Suprapubic skin (tissue), 4 donors: ENCODE data around the gene GTSE1. TPM values are rescaled to one million over a fixed set of nuclear protein-coding genes. Genes with fewer than 3 reads are reported as not detected.

Source experiments
- DNase-seq, 2 donors: peaks; one replicate each; pipeline ENCODE4 v3.0.0-alpha.2; 2019; ENCODE audit warnings: low spot score in 2 of 2
- H3K27ac ChIP-seq: fragments of 200-600 bp; sonication (generic); one replicate; pipeline ENCODE4 v1.5.1; 2019
- H3K27me3 ChIP-seq: fragments of 200-600 bp; sonication (generic); one replicate; pipeline ENCODE4 v1.5.1; 2019
- H3K36me3 ChIP-seq: fragments of 200-600 bp; sonication (generic); one replicate; pipeline ENCODE4 v1.5.1; 2019
- H3K4me1 ChIP-seq: fragments of 200-600 bp; sonication (generic); one replicate; pipeline ENCODE4 v1.5.1; 2019
- H3K4me3 ChIP-seq: fragments of 200-600 bp; sonication (generic); one replicate; pipeline ENCODE4 v1.5.1; 2019; ENCODE audit warnings: mild to moderate bottlenecking
- H3K9me3 ChIP-seq: fragments of 200-600 bp; sonication (generic); one replicate; pipeline ENCODE4 v1.5.1; 2019
- EP300 ChIP-seq: sonication (generic); formaldehyde crosslinking; IDR thresholded peaks from one replicate; pipeline ENCODE4 v1.6.1; 2017; ENCODE audit warnings: antibody characterized with exemption
- POLR2A ChIP-seq, 2 donors: fragments of 450-650 bp; IDR thresholded peaks; one replicate each; pipeline ENCODE4 v1.6.1; 2017; ENCODE audit warnings: antibody characterized with exemption in 2 of 2, mild to moderate bottlenecking in 2 of 2, moderate library complexity in 2 of 2
- POLR2AphosphoS5 ChIP-seq, 3 donors: sonication (generic); formaldehyde crosslinking; IDR thresholded peaks; one replicate each; pipeline ENCODE4 v1.6.1; 2017; ENCODE audit warnings: antibody characterized with exemption in 3 of 3
- WGBS: methylation state at CpG from one replicate; pipeline ENCODE4 v1.1.5; 2018; 5-methylcytosine and 5-hydroxymethylcytosine counted together
- total RNA-seq, 4 donors: library from RNA; depleted of rRNA; stranded (reverse); fragments of >200 nt; gene quantifications; one replicate each; pipeline ENCODE4 v1.1.0, GENCODE V29; 2016
- TF ChIP-seq, protein P1 (sequence below), 2 donors: fragments of 200-600 bp in 1 of 2; fragments of 450-650 bp in 1 of 2; sonication (generic) in 1 of 2; IDR thresholded peaks; one replicate each; pipeline ENCODE4 v1.5.1; 2016 to 2019; ENCODE audit warnings: antibody characterized with exemption in 2 of 2, mild to moderate bottlenecking in 1 of 2, moderate library complexity in 1 of 2

GTSE1 gene
- total RNA-seq, 4 donors from 2014 or later: 0.76 to 2.2 (median 1.8) TPM

DNA sequence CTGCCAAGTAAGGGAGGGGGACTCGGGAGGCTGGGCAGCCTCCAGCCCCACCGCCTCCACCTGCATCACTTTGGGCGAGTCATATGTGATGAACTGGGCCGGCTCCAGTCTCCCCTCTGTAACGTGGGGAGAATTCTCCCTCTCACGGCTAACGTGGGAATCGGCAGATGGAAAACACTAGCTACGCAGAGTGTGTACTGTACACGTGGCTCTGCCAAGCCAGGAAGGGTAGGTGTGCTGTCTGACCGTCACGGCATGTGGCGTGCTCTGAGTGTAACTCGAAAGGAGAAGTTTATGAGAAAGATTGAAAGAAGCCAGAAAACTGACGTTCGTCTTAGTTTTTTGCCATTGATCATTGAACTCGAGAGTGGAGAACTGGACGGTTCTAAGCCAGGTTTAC, 52.6 kb downstream of the GTSE1 start:
- Histone ChIP-seq H3K4me1 (peaks cover 18% of the 10 kb centered on the region), H3K27me3 (no peaks in the 10 kb centered on the region), H3K36me3 (peaks cover 98% of the 10 kb centered on the region), H3K27ac (no peak overlapping the region), H3K9me3 (no peaks in the 10 kb centered on the region), H3K4me3 (no peak overlapping the region)
- no peak for TF ChIP-seq POLR2A (IDR thresholded peaks at IDR 0.05)
- no peak for TF ChIP-seq EP300
- TF ChIP-seq POLR2AphosphoS5 (IDR thresholded peaks at IDR 0.05): no peak
- TF ChIP-seq, protein P1, sequence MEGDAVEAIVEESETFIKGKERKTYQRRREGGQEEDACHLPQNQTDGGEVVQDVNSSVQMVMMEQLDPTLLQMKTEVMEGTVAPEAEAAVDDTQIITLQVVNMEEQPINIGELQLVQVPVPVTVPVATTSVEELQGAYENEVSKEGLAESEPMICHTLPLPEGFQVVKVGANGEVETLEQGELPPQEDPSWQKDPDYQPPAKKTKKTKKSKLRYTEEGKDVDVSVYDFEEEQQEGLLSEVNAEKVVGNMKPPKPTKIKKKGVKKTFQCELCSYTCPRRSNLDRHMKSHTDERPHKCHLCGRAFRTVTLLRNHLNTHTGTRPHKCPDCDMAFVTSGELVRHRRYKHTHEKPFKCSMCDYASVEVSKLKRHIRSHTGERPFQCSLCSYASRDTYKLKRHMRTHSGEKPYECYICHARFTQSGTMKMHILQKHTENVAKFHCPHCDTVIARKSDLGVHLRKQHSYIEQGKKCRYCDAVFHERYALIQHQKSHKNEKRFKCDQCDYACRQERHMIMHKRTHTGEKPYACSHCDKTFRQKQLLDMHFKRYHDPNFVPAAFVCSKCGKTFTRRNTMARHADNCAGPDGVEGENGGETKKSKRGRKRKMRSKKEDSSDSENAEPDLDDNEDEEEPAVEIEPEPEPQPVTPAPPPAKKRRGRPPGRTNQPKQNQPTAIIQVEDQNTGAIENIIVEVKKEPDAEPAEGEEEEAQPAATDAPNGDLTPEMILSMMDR (IDR thresholded peaks at IDR 0.05): no peak
- WGBS: 83% methylated on average over 18 of the region's 18 CpGs
- no peak for DNase-seq

DNA sequence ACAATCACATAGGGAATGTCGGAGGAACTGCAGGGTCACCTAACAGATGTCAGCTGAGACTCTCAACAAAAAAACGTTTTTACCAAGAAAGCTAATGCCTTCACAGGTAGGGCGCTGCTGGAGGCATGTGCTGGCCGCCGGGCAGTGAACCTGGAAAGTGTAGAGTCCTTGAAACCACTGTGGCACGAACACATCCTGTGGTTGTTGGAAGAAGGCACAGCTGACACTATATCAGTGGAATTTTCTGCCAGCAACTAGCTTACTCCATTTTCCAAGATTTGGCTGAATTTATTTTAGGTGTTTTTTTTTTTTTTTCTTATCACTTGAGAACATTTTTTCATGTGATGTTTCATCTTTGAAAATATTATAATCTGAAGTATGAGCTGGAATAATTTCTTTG, 53.0 kb downstream of the GTSE1 start:
- H3K27me3 ChIP-seq: no peaks in the 10 kb centered on the region
- H3K4me1 ChIP-seq: peaks cover 22% of the 10 kb centered on the region
- TF ChIP-seq POLR2A (IDR thresholded peaks at IDR 0.05): no peak
- TF ChIP-seq, protein P1 (IDR thresholded peaks at IDR 0.05): no peak
- TF ChIP-seq POLR2AphosphoS5 (IDR thresholded peaks at IDR 0.05): no peak
- TF ChIP-seq EP300: no peak
- H3K36me3 ChIP-seq: peaks cover 96% of the 10 kb centered on the region
- no peak for DNase-seq
- H3K27ac ChIP-seq: no peak overlapping the region
- WGBS: 81% methylated on average over 6 of the region's 6 CpGs
- no peaks in the 10 kb centered on the region for H3K9me3 ChIP-seq
- no peak overlapping the region for H3K4me3 ChIP-seq

DNA sequence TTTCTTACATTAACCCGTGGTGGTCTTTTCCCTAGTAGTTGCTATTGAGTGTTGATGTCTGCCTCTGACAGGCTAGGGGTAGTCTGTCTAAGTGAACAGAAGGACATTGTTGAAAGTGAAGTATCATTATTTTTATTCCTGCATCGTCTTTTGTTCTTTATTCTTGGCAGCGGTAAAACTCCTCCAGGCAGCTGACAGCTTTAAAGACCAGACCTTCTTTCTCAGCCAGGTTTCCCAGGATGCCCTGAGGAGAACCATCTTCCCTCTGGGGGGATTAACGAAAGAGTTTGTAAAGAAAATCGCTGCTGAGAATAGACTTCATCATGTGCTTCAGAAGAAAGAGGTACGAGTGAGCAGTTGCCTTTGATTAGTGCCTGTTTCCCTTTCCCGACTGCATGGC, 53.5 kb downstream of the GTSE1 start:
- no peak for DNase-seq
- 73% methylated on average over 7 of the region's 7 CpGs for WGBS
- TF ChIP-seq EP300 (no peak), POLR2A (IDR thresholded peaks at IDR 0.05) (no peak), POLR2AphosphoS5 (IDR thresholded peaks at IDR 0.05) (no peak)
- TF ChIP-seq, protein P1 (IDR thresholded peaks at IDR 0.05): no peak

DNA sequence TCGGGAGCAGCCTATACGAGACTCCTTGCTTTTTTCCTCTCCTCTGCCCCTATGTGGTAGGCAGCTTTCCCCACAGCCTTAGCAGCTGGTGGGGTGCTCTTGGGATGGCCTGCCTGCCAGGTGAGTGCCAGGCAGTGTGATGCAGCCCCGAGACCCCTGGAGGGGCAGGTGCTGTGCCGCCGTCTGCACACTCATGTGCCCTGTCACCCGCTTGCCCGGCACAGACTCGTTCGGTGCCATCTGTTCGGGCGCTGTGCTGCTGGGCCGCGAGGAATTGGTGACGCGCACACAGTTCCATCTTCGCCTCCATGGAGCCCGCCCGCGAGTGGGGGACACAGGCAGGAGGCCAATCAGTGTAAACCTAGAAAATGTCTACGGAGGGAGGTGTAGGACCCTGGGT, 54.0 kb downstream of the GTSE1 start:
- H3K36me3 ChIP-seq: peaks cover 86% of the 10 kb centered on the region
- H3K4me3 ChIP-seq: no peak overlapping the region
- H3K4me1 ChIP-seq: peaks cover 29% of the 10 kb centered on the region
- no peaks in the 10 kb centered on the region for H3K27me3 ChIP-seq
- H3K27ac ChIP-seq: no peak overlapping the region
- no peak for DNase-seq
- H3K9me3 ChIP-seq: no peaks in the 10 kb centered on the region
- 92% methylated on average over 19 of the region's 20 CpGs for WGBS
- no peak for TF ChIP-seq EP300
- no peak for TF ChIP-seq POLR2AphosphoS5 (IDR thresholded peaks at IDR 0.05)
- no peak for TF ChIP-seq POLR2A (IDR thresholded peaks at IDR 0.05)
- TF ChIP-seq, protein P1 (IDR thresholded peaks at IDR 0.05): no peak

More for the DNA sequence above, 53.5 kb downstream of the GTSE1 start:
- H3K27ac ChIP-seq: no peak overlapping the region
- H3K36me3 ChIP-seq: peaks cover 91% of the 10 kb centered on the region
- H3K27me3 ChIP-seq: no peaks in the 10 kb centered on the region
- H3K9me3 ChIP-seq: no peaks in the 10 kb centered on the region
- H3K4me1 ChIP-seq: peaks cover 24% of the 10 kb centered on the region
- H3K4me3 ChIP-seq: no peak overlapping the region

DNA sequence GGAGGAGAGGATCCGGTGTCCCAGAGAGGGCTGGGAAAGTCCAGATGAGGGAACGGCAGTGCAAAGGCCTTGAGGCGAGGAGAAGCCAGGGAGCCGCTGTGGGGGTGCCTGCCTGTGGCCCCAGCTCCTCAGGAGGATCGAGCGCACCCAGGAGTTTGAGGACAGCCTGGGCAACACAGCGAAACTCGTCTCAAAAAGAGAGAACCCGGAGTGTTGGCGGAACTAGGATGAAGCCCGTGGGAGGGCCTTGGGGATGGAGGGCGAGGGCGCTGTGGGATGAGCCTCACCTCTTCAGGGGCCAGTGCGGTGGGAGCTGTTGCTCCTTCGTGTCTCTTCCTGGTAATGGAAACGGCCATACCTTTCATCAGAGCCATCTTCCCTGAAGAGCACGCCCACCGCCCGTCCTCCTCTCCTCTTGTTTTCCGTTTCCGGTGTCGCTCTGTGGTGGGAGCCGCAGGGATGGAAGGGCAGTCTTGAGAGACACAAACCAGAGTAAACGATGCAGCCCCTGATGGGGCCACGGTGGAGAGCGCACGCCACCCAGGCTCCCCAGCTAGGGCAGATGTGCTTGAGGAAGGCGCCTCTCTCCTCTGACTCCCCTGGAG, 54.6 kb downstream of the GTSE1 start:
- Histone ChIP-seq H3K27ac (no peak overlapping the region), H3K4me3 (no peak overlapping the region), H3K9me3 (no peaks in the 10 kb centered on the region), H3K4me1 (peaks cover 35% of the 10 kb centered on the region), H3K27me3 (no peaks in the 10 kb centered on the region), H3K36me3 (peaks cover 84% of the 10 kb centered on the region)
- no peak for DNase-seq
- TF ChIP-seq, protein P1 (IDR thresholded peaks at IDR 0.05): no peak
- TF ChIP-seq EP300 (no peak), POLR2AphosphoS5 (IDR thresholded peaks at IDR 0.05) (no peak), POLR2A (IDR thresholded peaks at IDR 0.05) (no peak)
- 95% methylated on average over 28 of the region's 28 CpGs for WGBS
